ENCODE data around the gene FBXW4. TPM values are rescaled to one million over a fixed set of nuclear protein-coding genes. Genes with fewer than 3 reads are reported as not detected.

Gene FBXW4
- polyA plus RNA-seq, 2 of the 4 experiments (the other 2 are of a cell fraction): 24.0 to 41.1 TPM

DNA sequence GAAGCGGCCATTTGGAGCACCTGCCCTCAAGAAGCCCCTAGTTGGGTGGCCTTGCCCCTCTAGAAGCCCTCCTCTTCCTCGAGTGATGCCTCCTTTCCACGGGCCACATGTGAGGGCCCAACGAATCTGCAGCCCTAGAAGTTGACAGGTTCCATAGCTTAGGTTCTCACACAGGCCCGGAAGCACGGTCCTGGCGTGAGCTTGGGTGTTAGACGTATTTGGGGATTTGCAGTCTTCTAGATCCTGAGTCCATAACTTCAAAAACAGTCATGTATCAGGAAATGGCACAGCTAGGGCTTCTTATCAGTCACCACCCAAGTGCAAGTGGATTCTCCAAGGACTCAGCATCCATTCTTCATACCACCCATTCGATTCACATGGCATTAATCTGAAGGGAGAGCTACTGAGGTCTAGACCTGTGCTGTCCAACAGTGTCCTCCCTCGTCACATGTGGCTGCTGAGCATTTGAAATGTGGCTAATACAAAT lies 477 bp upstream of the FBXW4 start:
- 65% methylated on average over 9 of the region's 10 CpGs for WGBS (ENCODE audit: missing lambda C conversion rate)
- POLR2A ChIA-PET: no interaction called here
- H3K4me2 ChIP-seq: peak overlapping the region; percentile 71
- CTCF ChIA-PET: interaction anchor here (1.0 kb wide), 1 partner anchor 9 kb away, joined by 3 read pairs; no protein-coding TSS in a partner anchor
- no peaks in the 10 kb centered on the region for H3K9me3 ChIP-seq
- no peak for TF ChIP-seq JUNB (IDR thresholded peaks at IDR 0.05)
- no peak for TF ChIP-seq TFCP2L1 (CRISPR knock-in tag; IDR thresholded peaks at IDR 0.05)
- no peak for TF ChIP-seq MAZ (IDR thresholded peaks at IDR 0.05; ENCODE audit: borderline replicate concordance, low read depth, low read length)
- TF ChIP-seq NR3C1 (IDR thresholded peaks at IDR 0.05): no peak
- no peak for TF ChIP-seq ZNF302 (CRISPR knock-in tag; IDR thresholded peaks at IDR 0.05)
- TF ChIP-seq CEBPB (IDR thresholded peaks at IDR 0.05): no peak
- TF ChIP-seq, protein P1, sequence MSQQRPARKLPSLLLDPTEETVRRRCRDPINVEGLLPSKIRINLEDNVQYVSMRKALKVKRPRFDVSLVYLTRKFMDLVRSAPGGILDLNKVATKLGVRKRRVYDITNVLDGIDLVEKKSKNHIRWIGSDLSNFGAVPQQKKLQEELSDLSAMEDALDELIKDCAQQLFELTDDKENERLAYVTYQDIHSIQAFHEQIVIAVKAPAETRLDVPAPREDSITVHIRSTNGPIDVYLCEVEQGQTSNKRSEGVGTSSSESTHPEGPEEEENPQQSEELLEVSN (IDR thresholded peaks at IDR 0.05; ENCODE audit: borderline replicate concordance, low read depth): no peak
- no peak for TF ChIP-seq KDM5A (IDR thresholded peaks at IDR 0.05)
- TF ChIP-seq, protein P2, sequence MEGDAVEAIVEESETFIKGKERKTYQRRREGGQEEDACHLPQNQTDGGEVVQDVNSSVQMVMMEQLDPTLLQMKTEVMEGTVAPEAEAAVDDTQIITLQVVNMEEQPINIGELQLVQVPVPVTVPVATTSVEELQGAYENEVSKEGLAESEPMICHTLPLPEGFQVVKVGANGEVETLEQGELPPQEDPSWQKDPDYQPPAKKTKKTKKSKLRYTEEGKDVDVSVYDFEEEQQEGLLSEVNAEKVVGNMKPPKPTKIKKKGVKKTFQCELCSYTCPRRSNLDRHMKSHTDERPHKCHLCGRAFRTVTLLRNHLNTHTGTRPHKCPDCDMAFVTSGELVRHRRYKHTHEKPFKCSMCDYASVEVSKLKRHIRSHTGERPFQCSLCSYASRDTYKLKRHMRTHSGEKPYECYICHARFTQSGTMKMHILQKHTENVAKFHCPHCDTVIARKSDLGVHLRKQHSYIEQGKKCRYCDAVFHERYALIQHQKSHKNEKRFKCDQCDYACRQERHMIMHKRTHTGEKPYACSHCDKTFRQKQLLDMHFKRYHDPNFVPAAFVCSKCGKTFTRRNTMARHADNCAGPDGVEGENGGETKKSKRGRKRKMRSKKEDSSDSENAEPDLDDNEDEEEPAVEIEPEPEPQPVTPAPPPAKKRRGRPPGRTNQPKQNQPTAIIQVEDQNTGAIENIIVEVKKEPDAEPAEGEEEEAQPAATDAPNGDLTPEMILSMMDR (IDR thresholded peaks at IDR 0.05): no peak
- TF ChIP-seq ESRRA (IDR thresholded peaks at IDR 0.05; ENCODE audit: borderline replicate concordance, low read length): no peak
- H3K4me3 ChIP-seq: peak overlapping the region; percentile 90
- ATAC-seq (0 out of 6 replicates have a peak, but pooled peaks of 1 of the 2 experiments have one; percentile 1), DNase-seq (ENCODE audit: low read depth in 1 of 2, low spot score in 1 of 2) (no peak), FAIRE-seq (no peak)
- H3K4me1 ChIP-seq: peaks cover 16% of the 10 kb centered on the region; the same call in 2 of the 3 replicates
- H3K27ac ChIP-seq: peak overlapping the region; percentile 95 to 99

DNA sequence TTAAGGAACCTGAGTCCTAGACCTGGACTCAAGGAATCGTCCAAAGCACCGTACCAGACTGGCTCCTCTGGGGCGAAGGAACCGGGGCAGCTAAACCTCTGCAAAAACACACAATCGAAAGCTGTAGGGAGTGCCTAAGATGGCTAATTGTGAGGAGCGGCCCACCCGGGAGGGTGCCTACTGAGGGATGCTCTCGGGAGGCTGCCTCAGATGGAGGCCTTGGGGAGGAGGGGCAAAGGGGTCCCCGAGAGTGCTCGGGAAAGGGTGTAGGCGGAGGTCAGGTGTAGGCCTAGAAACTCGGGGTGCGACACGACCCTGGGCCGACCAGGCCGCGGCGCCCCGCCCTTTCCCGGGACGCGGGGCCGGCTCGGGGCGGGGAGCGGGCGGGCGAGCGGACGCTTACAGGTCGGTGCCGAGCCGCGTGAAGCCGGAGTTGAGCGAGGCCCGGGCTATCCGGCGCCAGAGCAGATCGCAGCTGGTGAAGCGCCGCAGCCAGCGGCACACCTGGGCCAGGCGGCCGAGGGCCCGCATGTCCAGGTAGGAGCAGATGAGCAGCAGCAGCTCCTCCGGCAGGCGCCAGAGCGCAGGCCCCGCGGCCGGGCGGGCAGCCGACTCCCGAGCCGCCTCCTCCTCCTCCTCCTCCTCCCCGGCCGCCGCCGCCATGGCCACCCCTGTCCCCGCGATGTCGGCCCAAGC lies 844 bp downstream of the FBXW4 start:
- H3K4me1 ChIP-seq: peaks cover 16% of the 10 kb centered on the region; the same call in 2 of the 3 replicates
- POLR2A ChIA-PET: interaction anchor here (0.6 to 1.5 kb wide), 2 partner anchors 11 to 36 kb away, joined by 4 to 5 read pairs; no protein-coding TSS in a partner anchor
- under 1% methylated on average over 32 of the region's 63 CpGs for WGBS (ENCODE audit: missing lambda C conversion rate)
- H3K9me3 ChIP-seq: no peaks in the 10 kb centered on the region
- DNase-seq (ENCODE audit: low read depth in 1 of 2, low spot score in 1 of 2) (peak; percentile 57 to 76), ATAC-seq (peak; percentile 86 to 89), FAIRE-seq (no peak)
- H3K4me3 ChIP-seq: peak overlapping the region; percentile 90
- peak overlapping the region; percentile 95 to 99 for H3K27ac ChIP-seq
- H3K4me2 ChIP-seq: peak overlapping the region; percentile 71
- CTCF ChIA-PET: interaction anchor here (0.5 to 1.6 kb wide), 3 partner anchors 14 to 610 kb away, joined by 3 to 5 read pairs (median 3); no protein-coding TSS in a partner anchor
- peak; percentile 36 for TF ChIP-seq POLR2A (IDR thresholded peaks at IDR 0.05; ENCODE audit: low read length)
- TF ChIP-seq PHF8 (IDR thresholded peaks at IDR 0.05; ENCODE audit: borderline replicate concordance, low read depth): peak; percentile 99
- no peak for TF ChIP-seq SREBF2 (IDR thresholded peaks at IDR 0.05)
- TF ChIP-seq RARB (CRISPR knock-in tag; IDR thresholded peaks at IDR 0.05): no peak
- TF ChIP-seq, protein P3, sequence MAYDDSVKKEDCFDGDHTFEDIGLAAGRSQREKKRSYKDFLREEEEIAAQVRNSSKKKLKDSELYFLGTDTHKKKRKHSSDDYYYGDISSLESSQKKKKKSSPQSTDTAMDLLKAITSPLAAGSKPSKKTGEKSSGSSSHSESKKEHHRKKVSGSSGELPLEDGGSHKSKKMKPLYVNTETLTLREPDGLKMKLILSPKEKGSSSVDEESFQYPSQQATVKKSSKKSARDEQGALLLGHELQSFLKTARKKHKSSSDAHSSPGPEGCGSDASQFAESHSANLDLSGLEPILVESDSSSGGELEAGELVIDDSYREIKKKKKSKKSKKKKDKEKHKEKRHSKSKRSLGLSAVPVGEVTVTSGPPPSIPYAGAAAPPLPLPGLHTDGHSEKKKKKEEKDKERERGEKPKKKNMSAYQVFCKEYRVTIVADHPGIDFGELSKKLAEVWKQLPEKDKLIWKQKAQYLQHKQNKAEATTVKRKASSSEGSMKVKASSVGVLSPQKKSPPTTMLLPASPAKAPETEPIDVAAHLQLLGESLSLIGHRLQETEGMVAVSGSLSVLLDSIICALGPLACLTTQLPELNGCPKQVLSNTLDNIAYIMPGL (CRISPR knock-in tag; IDR thresholded peaks at IDR 0.05; ENCODE audit: borderline replicate concordance): peak; percentile 99
- 0 out of 2 replicates have a peak, but pooled peaks have one; percentile 18 for TF ChIP-seq FOXS1 (CRISPR knock-in tag; IDR thresholded peaks at IDR 0.05)
- TF ChIP-seq, protein P4, sequence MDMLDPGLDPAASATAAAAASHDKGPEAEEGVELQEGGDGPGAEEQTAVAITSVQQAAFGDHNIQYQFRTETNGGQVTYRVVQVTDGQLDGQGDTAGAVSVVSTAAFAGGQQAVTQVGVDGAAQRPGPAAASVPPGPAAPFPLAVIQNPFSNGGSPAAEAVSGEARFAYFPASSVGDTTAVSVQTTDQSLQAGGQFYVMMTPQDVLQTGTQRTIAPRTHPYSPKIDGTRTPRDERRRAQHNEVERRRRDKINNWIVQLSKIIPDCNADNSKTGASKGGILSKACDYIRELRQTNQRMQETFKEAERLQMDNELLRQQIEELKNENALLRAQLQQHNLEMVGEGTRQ (IDR thresholded peaks at IDR 0.05): no peak
- no peak for TF ChIP-seq FOSB (CRISPR knock-in tag; IDR thresholded peaks at IDR 0.05)
- TF ChIP-seq JUN (IDR thresholded peaks at IDR 0.05): peak in 1 of 2 experiments; percentile 74
- no peak; the same call in 1 of the 2 replicates for TF ChIP-seq GATA3 (IDR thresholded peaks at IDR 0.05; ENCODE audit: borderline replicate concordance)
- no peak for TF ChIP-seq HOXA7 (CRISPR knock-in tag; IDR thresholded peaks at IDR 0.05)
- TF ChIP-seq, protein P2 (IDR thresholded peaks at IDR 0.05): no peak
- no peak for TF ChIP-seq RNF2 (IDR thresholded peaks at IDR 0.05; ENCODE audit: borderline replicate concordance, low read depth)
- TF ChIP-seq, protein P5, sequence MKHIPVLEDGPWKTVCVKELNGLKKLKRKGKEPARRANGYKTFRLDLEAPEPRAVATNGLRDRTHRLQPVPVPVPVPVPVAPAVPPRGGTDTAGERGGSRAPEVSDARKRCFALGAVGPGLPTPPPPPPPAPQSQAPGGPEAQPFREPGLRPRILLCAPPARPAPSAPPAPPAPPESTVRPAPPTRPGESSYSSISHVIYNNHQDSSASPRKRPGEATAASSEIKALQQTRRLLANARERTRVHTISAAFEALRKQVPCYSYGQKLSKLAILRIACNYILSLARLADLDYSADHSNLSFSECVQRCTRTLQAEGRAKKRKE (CRISPR knock-in tag; IDR thresholded peaks at IDR 0.05; ENCODE audit: low read depth): peak; percentile 44; the same call in 1 of the 2 replicates
- no peak for TF ChIP-seq CEBPB (IDR thresholded peaks at IDR 0.05)
- TF ChIP-seq, protein P6, sequence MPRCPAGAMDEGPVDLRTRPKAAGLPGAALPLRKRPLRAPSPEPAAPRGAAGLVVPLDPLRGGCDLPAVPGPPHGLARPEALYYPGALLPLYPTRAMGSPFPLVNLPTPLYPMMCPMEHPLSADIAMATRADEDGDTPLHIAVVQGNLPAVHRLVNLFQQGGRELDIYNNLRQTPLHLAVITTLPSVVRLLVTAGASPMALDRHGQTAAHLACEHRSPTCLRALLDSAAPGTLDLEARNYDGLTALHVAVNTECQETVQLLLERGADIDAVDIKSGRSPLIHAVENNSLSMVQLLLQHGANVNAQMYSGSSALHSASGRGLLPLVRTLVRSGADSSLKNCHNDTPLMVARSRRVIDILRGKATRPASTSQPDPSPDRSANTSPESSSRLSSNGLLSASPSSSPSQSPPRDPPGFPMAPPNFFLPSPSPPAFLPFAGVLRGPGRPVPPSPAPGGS (IDR thresholded peaks at IDR 0.05): peak; percentile 49; the same call in 1 of the 3 replicates
- TF ChIP-seq ESRRA (IDR thresholded peaks at IDR 0.05; ENCODE audit: borderline replicate concordance, low read length): no peak
- no peak for TF ChIP-seq RCOR1 (IDR thresholded peaks at IDR 0.05; ENCODE audit: low read depth, low read length)
